ENCODE measurements around the gene TAL2. TPM values are rescaled to one million over a fixed set of nuclear protein-coding genes. Genes with fewer than 3 reads are reported as not detected.

The TAL2 gene
- total and polyA plus RNA-seq, 9 of the 15 experiments (the other 6 are each of a cell fraction or from before 2014, with no cell fraction given) = 0.21 to 3.7 (median 1.1) TPM; not detected in 1

DNA sequence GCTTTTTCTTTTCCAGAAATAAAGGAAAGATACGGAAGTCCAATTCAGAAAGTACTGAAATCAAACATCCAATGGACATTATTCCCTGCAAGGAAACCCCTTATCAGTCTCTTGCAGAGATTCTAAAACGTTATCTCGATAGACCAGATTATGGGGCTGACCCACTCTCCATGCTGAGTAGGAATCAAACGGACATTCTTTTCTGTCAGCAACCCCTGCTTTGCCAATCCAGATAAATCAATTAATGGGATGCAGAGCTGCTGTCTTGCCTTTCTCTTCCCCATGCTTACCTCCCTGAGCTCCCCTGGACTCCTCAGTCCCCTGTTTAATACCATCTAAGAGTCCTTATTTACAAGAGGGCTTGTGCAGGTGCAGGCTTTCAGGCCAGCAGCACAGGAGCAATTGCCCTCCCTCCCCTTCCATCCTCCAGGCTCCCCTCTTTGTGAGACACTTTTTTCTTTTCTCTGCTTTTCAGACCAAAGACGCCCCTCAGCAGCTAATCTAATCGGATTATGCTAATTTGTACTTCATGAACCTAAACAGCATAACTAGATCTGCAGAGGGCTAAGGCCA lies 14.2 kb downstream of the TAL2 start (continued):
- TF ChIP-seq, protein P1, sequence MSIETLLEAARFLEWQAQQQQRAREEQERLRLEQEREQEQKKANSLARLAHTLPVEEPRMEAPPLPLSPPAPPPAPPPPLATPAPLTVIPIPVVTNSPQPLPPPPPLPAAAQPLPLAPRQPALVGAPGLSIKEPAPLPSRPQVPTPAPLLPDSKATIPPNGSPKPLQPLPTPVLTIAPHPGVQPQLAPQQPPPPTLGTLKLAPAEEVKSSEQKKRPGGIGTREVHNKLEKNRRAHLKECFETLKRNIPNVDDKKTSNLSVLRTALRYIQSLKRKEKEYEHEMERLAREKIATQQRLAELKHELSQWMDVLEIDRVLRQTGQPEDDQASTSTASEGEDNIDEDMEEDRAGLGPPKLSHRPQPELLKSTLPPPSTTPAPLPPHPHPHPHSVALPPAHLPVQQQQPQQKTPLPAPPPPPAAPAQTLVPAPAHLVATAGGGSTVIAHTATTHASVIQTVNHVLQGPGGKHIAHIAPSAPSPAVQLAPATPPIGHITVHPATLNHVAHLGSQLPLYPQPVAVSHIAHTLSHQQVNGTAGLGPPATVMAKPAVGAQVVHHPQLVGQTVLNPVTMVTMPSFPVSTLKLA (conservative IDR thresholded peaks at IDR 0.05) = peak in 1 of 2 experiments; percentile 50; a peak in 2 of 4 replicates
- TF ChIP-seq FOXM1 (IDR thresholded peaks at IDR 0.05; ENCODE audit: low read depth) (peak; percentile 88), FOXM1 (CRISPR knock-in tag; IDR thresholded peaks at IDR 0.05; ENCODE audit: low read depth) (no peak), SMARCE1 (IDR thresholded peaks at IDR 0.05) (peak; percentile 97), HDAC1 (IDR thresholded peaks at IDR 0.05) (peak in 1 of 2 experiments; percentile 71; a peak in 2 of 4 replicates), CXXC5 (CRISPR knock-in tag; IDR thresholded peaks at IDR 0.05) (peak; percentile 44; the same call in 1 of the 2 replicates), SMAD3 (CRISPR knock-in tag; conservative IDR thresholded peaks at IDR 0.05) (no peak), CC2D1A (IDR thresholded peaks at IDR 0.05) (peak; percentile 80; the same call in 1 of the 2 replicates), KLF16 (IDR thresholded peaks at IDR 0.05) (peak; percentile 84), CEBPB (tag; IDR thresholded peaks at IDR 0.05) (no peak), LEF1 (IDR thresholded peaks at IDR 0.05) (peak; percentile 45; the same call in 1 of the 2 replicates), FOXK2 (conservative IDR thresholded peaks at IDR 0.05 in 1 of 2, IDR thresholded peaks at IDR 0.05 in 1 of 2; ENCODE audit: low read depth in 2 of 2) (peak in 1 of 2 experiments; percentile 43; a peak in 1 of 4 replicates), MAZ (CRISPR knock-in tag; conservative IDR thresholded peaks at IDR 0.05 in 1 of 2, IDR thresholded peaks at IDR 0.05 in 1 of 2) (peak; percentile 29 to 32; a peak in 2 of 4 replicates), FOSL1 (tag; conservative IDR thresholded peaks at IDR 0.05) (peak; percentile 79), ELF1 (tag; IDR thresholded peaks at IDR 0.05) (peak; percentile 61), ZKSCAN1 (IDR thresholded peaks at IDR 0.05; ENCODE audit: low read depth, low read length) (no peak), HDAC3 (IDR thresholded peaks at IDR 0.05; ENCODE audit: borderline replicate concordance, partially characterized antibody) (peak; percentile 17), MBD2 (IDR thresholded peaks at IDR 0.05; ENCODE audit: borderline replicate concordance, low read depth) (no peak), KDM1A (IDR thresholded peaks at IDR 0.05) (peak; percentile 93 to 94), MEIS2 (IDR thresholded peaks at IDR 0.05; ENCODE audit: partially characterized antibody) (peak; percentile 94), CBFA2T2 (conservative IDR thresholded peaks at IDR 0.05) (peak; percentile 86), SOX6 (IDR thresholded peaks at IDR 0.05) (peak; percentile 88)
- TF ChIP-seq, protein P2, sequence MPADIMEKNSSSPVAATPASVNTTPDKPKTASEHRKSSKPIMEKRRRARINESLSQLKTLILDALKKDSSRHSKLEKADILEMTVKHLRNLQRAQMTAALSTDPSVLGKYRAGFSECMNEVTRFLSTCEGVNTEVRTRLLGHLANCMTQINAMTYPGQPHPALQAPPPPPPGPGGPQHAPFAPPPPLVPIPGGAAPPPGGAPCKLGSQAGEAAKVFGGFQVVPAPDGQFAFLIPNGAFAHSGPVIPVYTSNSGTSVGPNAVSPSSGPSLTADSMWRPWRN (IDR thresholded peaks at IDR 0.05; ENCODE audit: low read depth) = peak; percentile 46; the same call in 1 of the 2 replicates
- TF ChIP-seq, protein P3, sequence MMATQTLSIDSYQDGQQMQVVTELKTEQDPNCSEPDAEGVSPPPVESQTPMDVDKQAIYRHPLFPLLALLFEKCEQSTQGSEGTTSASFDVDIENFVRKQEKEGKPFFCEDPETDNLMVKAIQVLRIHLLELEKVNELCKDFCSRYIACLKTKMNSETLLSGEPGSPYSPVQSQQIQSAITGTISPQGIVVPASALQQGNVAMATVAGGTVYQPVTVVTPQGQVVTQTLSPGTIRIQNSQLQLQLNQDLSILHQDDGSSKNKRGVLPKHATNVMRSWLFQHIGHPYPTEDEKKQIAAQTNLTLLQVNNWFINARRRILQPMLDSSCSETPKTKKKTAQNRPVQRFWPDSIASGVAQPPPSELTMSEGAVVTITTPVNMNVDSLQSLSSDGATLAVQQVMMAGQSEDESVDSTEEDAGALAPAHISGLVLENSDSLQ (IDR thresholded peaks at IDR 0.05) = 0 out of 2 replicates have a peak, but pooled peaks have one; percentile 10
- TF ChIP-seq, protein P4, sequence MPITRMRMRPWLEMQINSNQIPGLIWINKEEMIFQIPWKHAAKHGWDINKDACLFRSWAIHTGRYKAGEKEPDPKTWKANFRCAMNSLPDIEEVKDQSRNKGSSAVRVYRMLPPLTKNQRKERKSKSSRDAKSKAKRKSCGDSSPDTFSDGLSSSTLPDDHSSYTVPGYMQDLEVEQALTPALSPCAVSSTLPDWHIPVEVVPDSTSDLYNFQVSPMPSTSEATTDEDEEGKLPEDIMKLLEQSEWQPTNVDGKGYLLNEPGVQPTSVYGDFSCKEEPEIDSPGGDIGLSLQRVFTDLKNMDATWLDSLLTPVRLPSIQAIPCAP (CRISPR knock-in tag; IDR thresholded peaks at IDR 0.05; ENCODE audit: borderline replicate concordance) = no peak

All from K562 (cell line).